Mesendoderm (in vitro differentiated cells): ENCODE measurements around the gene S100A3.
A peak's percentile ranks its signal among the peaks of the same experiment; 100 is the strongest.

Experiments
- DNase-seq: peaks from one replicate; pipeline ENCODE4 v3.0.0; 2013
- H2AK5ac ChIP-seq: 2 replicates; pipeline ENCODE4 v1.6.1; 2013; ENCODE audit warnings: low read length, inconsistent platforms
- H2BK120ac ChIP-seq: 2 replicates; pipeline ENCODE4 v1.6.1; 2013; ENCODE audit warnings: low read depth, mild to moderate bottlenecking, low read length, moderate library complexity, mixed read lengths
- H2BK15ac ChIP-seq: replicated peaks from 2 replicates; pipeline ENCODE4 v1.6.1; 2013; ENCODE audit warnings: low read depth, mild to moderate bottlenecking, moderate library complexity
- H2BK5ac ChIP-seq: 2 replicates; pipeline ENCODE4 v1.6.1; 2013; ENCODE audit warnings: low read length, inconsistent platforms
- H3K18ac ChIP-seq: 2 replicates; pipeline ENCODE4 v1.6.1; 2013; ENCODE audit warnings: mild to moderate bottlenecking, low read length, mixed read lengths
- H3K23ac ChIP-seq: one replicate; pipeline ENCODE4 v1.6.1; 2013; ENCODE audit warnings: low read length
- H3K27ac ChIP-seq: 2 replicates; pipeline ENCODE4 v1.5.1; 2013; ENCODE audit warnings: low read depth, mild to moderate bottlenecking, inconsistent platforms, low read length, moderate library complexity
- H3K27me3 ChIP-seq: 2 replicates; pipeline ENCODE4 v1.6.1; 2013; ENCODE audit warnings: low read length, control low read depth, mild to moderate bottlenecking, inconsistent platforms; ENCODE audit not compliant: insufficient read depth, poor library complexity
- H3K36me3 ChIP-seq: 2 replicates; pipeline ENCODE4 v1.6.1; 2013; ENCODE audit warnings: low read length, inconsistent platforms; ENCODE audit not compliant: control insufficient read depth, insufficient read depth
- H3K4ac ChIP-seq: one replicate; pipeline ENCODE4 v1.6.1; 2013; ENCODE audit warnings: low read depth, mild to moderate bottlenecking, low read length, moderate library complexity
- H3K4me1 ChIP-seq: 2 replicates; pipeline ENCODE4 v1.6.1; 2013; ENCODE audit warnings: low read depth, low read length, inconsistent platforms; ENCODE audit not compliant: control insufficient read depth
- H3K4me2 ChIP-seq: 2 replicates; pipeline ENCODE4 v1.6.1; 2013; ENCODE audit warnings: low read length
- H3K4me3 ChIP-seq: 2 replicates; pipeline ENCODE4 v1.5.1; 2013; ENCODE audit warnings: mild to moderate bottlenecking, low read length
- H3K56ac ChIP-seq: one replicate; pipeline ENCODE4 v1.6.1; 2013; ENCODE audit warnings: low read length
- H3K79me1 ChIP-seq: 2 replicates; pipeline ENCODE4 v1.6.1; 2013; ENCODE audit warnings: low read length, inconsistent platforms
- H3K79me2 ChIP-seq: 2 replicates; pipeline ENCODE4 v1.6.1; 2013; ENCODE audit warnings: mild to moderate bottlenecking, low read length; ENCODE audit not compliant: control insufficient read depth, insufficient read depth
- H3K9ac ChIP-seq: 2 replicates; pipeline ENCODE4 v1.6.1; 2013; ENCODE audit warnings: low read length, inconsistent platforms
- H4K5ac ChIP-seq: one replicate; pipeline ENCODE4 v1.6.1; 2013; ENCODE audit warnings: low read length
- H4K8ac ChIP-seq: one replicate; pipeline ENCODE4 v1.6.1; 2013; ENCODE audit warnings: low read depth, mild to moderate bottlenecking, control low read depth, low read length, moderate library complexity
- WGBS: extraction: QIAGEN DNeasy Blood & Tissue Kit; methylation state at CpG from one replicate; pipeline ENCODE4 v1.1.7; 2013; ENCODE audit warnings: low lambda C conversion rate, missing lambda C conversion rate; ENCODE audit not compliant: insufficient coverage; ENCODE audit errors: extremely low coverage; 5-methylcytosine and 5-hydroxymethylcytosine counted together

S100A3 gene

GRCh38 chr1:153544453-153545066 lies 4.5 kb downstream of the S100A3 start:
- H3K4ac ChIP-seq, result no peak overlapping the region
- H3K4me3 ChIP-seq, result no peak overlapping the region
- peak overlapping the region; percentile 57 for H3K18ac ChIP-seq
- peak overlapping the region; percentile 61 for H3K27ac ChIP-seq
- no peaks in the 10 kb centered on the region for H3K36me3 ChIP-seq
- H3K56ac ChIP-seq, result peak overlapping the region; percentile 96
- H2BK120ac ChIP-seq, result no peak overlapping the region
- no peaks in the 10 kb centered on the region for H3K27me3 ChIP-seq
- H3K79me2 ChIP-seq, result no peaks in the 10 kb centered on the region
- H3K23ac ChIP-seq, result peak overlapping the region; percentile 72
- peak overlapping the region; percentile 96 for H2AK5ac ChIP-seq
- no peak for DNase-seq
- no peaks in the 10 kb centered on the region for H3K79me1 ChIP-seq
- no peak overlapping the region for H4K8ac ChIP-seq
- H3K4me2 ChIP-seq, result peak overlapping the region; percentile 45
- no peak overlapping the region for H4K5ac ChIP-seq
- peaks cover 9% of the 10 kb centered on the region for H3K4me1 ChIP-seq
- no peak overlapping the region for H2BK15ac ChIP-seq
- H3K9ac ChIP-seq, result peak overlapping the region; percentile 79
- no CpG with 5 or more reads among the region's 10 CpGs for WGBS
- peak overlapping the region; percentile 9 for H2BK5ac ChIP-seq

GRCh38 chr1:153543736-153544135 lies 5.3 kb downstream of the S100A3 start:
- Histone ChIP-seq H3K4me1 (peaks cover 9% of the 10 kb centered on the region), H4K5ac (no peak overlapping the region), H4K8ac (no peak overlapping the region), H3K4ac (no peak overlapping the region), H2BK120ac (no peak overlapping the region), H2AK5ac (no peak overlapping the region), H3K9ac (no peak overlapping the region), H2BK15ac (no peak overlapping the region), H3K27ac (no peak overlapping the region), H3K79me2 (no peaks in the 10 kb centered on the region), H3K36me3 (no peaks in the 10 kb centered on the region), H3K18ac (no peak overlapping the region), H3K4me2 (no peak overlapping the region), H3K79me1 (no peaks in the 10 kb centered on the region), H3K4me3 (no peak overlapping the region), H2BK5ac (no peak overlapping the region), H3K27me3 (no peaks in the 10 kb centered on the region), H3K56ac (no peak overlapping the region), H3K23ac (no peak overlapping the region)
- DNase-seq, result no peak
- whole genome bisulfite sequencing, result no CpG with 5 or more reads among the region's 4 CpGs

- no peak overlapping the region for H3K23ac ChIP-seq
- WGBS, result no CpG with 5 or more reads among the region's 13 CpGs
- no peak overlapping the region for H4K5ac ChIP-seq
- H2AK5ac ChIP-seq, result no peak overlapping the region
- DNase-seq, result no peak
- no peak overlapping the region for H3K56ac ChIP-seq
- H3K18ac ChIP-seq, result no peak overlapping the region
- no peak overlapping the region for H2BK5ac ChIP-seq
- no peak overlapping the region for H2BK120ac ChIP-seq
- no peak overlapping the region for H3K9ac ChIP-seq
- H4K8ac ChIP-seq, result no peak overlapping the region
- H3K79me1 ChIP-seq, result no peaks in the 10 kb centered on the region
- no peak overlapping the region for H3K4me2 ChIP-seq
- no peak overlapping the region for H3K4ac ChIP-seq
- H3K27ac ChIP-seq, result no peak overlapping the region
- H2BK15ac ChIP-seq, result no peak overlapping the region
- H3K4me1 ChIP-seq, result peaks cover 9% of the 10 kb centered on the region
- H3K79me2 ChIP-seq, result no peaks in the 10 kb centered on the region
- H3K36me3 ChIP-seq, result no peaks in the 10 kb centered on the region
- no peak overlapping the region for H3K4me3 ChIP-seq
- no peaks in the 10 kb centered on the region for H3K27me3 ChIP-seq
Measured at GRCh38 chr1:153542956-153543711, 5.9 kb downstream of the S100A3 start.

- Histone ChIP-seq H3K79me1 (no peaks in the 10 kb centered on the region), H4K8ac (no peak overlapping the region), H3K36me3 (no peaks in the 10 kb centered on the region), H2AK5ac (no peak overlapping the region), H2BK5ac (no peak overlapping the region), H3K27ac (no peak overlapping the region), H3K18ac (no peak overlapping the region), H3K56ac (no peak overlapping the region), H3K23ac (no peak overlapping the region), H2BK120ac (no peak overlapping the region), H3K9ac (no peak overlapping the region), H3K79me2 (no peaks in the 10 kb centered on the region), H3K4me2 (no peak overlapping the region), H3K4me1 (peaks cover 11% of the 10 kb centered on the region), H4K5ac (no peak overlapping the region), H2BK15ac (no peak overlapping the region), H3K4me3 (no peak overlapping the region), H3K4ac (no peak overlapping the region), H3K27me3 (no peaks in the 10 kb centered on the region)
- DNase-seq, result no peak
- WGBS, result no CpG with 5 or more reads among the region's 13 CpGs
Measured at GRCh38 chr1:153541641-153542590, 7.1 kb downstream of the S100A3 start.

GRCh38 chr1:153540394-153541361 lies 8.4 kb downstream of the S100A3 start, which contains the start of gene S100A5:
Gene S100A5 (minus strand): TSS chr1:153540934. CDS start chr1:153540191, 743 bp downstream.
- DNase-seq, result no peak
- no peak within 1 kb of the TSS for H2AK5ac ChIP-seq
- no peaks in the 10 kb centered on the region for H3K79me2 ChIP-seq
- no peak within 1 kb of the TSS for H3K4me3 ChIP-seq
- H4K5ac ChIP-seq, result no peak within 1 kb of the TSS
- H3K56ac ChIP-seq, result no peak within 1 kb of the TSS
- WGBS, result no CpG with 5 or more reads among the region's 11 CpGs
- H3K4me1 ChIP-seq, result peaks cover 11% of the 10 kb centered on the region
- H3K27ac ChIP-seq, result no peak within 1 kb of the TSS
- H3K18ac ChIP-seq, result no peak within 1 kb of the TSS
- H3K9ac ChIP-seq, result no peak within 1 kb of the TSS
- no peaks in the 10 kb centered on the region for H3K27me3 ChIP-seq
- no peak within 1 kb of the TSS for H3K4ac ChIP-seq
- H2BK120ac ChIP-seq, result no peak within 1 kb of the TSS
- H2BK5ac ChIP-seq, result no peak within 1 kb of the TSS
- no peak within 1 kb of the TSS for H3K23ac ChIP-seq
- H4K8ac ChIP-seq, result no peak within 1 kb of the TSS
- H3K4me2 ChIP-seq, result no peak within 1 kb of the TSS
- H3K36me3 ChIP-seq, result no peaks in the 10 kb centered on the region
- no peaks in the 10 kb centered on the region for H3K79me1 ChIP-seq
- H2BK15ac ChIP-seq, result no peak within 1 kb of the TSS
